Fibroblast of peridontal ligament (primary cell): ENCODE measurements around the gene PRSS27.

Experiments
- DNase-seq: peaks from one replicate; pipeline ENCODE4 v3.0.0-alpha.2; 2010; ENCODE audit errors: extremely low read depth

PRSS27 gene

GRCh38 chr16:2751577-2752034 lies 31.6 kb upstream of the PRSS27 start:
- no peak for DNase-seq

GRCh38 chr16:2749936-2750335 lies 29.9 kb upstream of the PRSS27 start:
- no peak for DNase-seq

- no peak for DNase-seq
These were observed 29.5 kb upstream of the PRSS27 start for GRCh38 chr16:2749476-2749875.

- no peak for DNase-seq
These were observed 28.9 kb upstream of the PRSS27 start for GRCh38 chr16:2748757-2749455.

- DNase-seq, result no peak
These were observed 25.9 kb upstream of the PRSS27 start for GRCh38 chr16:2745961-2746360.

GRCh38 chr16:2745116-2745890 lies 25.3 kb upstream of the PRSS27 start:
- no peak for DNase-seq

- no peak for DNase-seq
These were observed 24.7 kb upstream of the PRSS27 start for GRCh38 chr16:2744711-2745110.

GRCh38 chr16:2743007-2743810 lies 23.2 kb upstream of the PRSS27 start:
- no peak for DNase-seq

GRCh38 chr16:2742323-2743006 lies 22.4 kb upstream of the PRSS27 start:
- DNase-seq, result no peak

GRCh38 chr16:2741168-2741567 lies 21.1 kb upstream of the PRSS27 start:
- DNase-seq, result no peak

GRCh38 chr16:2740476-2740875 lies 20.5 kb upstream of the PRSS27 start:
- no peak for DNase-seq

GRCh38 chr16:2739625-2740430 lies 19.8 kb upstream of the PRSS27 start:
- no peak for DNase-seq

- no peak for DNase-seq
These were observed 18.6 kb upstream of the PRSS27 start for GRCh38 chr16:2738615-2739014.

GRCh38 chr16:2737895-2738418 lies 17.9 kb upstream of the PRSS27 start:
- DNase-seq, result no peak

- DNase-seq, result no peak
These were observed 17.2 kb upstream of the PRSS27 start for GRCh38 chr16:2737238-2737605.

- DNase-seq, result no peak
These were observed 16.6 kb upstream of the PRSS27 start for GRCh38 chr16:2736476-2737237.

GRCh38 chr16:2734844-2735515 lies 15.0 kb upstream of the PRSS27 start:
- no peak for DNase-seq

- DNase-seq, result no peak
These were observed 8.0 kb upstream of the PRSS27 start for GRCh38 chr16:2728034-2728433.

- DNase-seq, result no peak
These were observed 6.9 kb upstream of the PRSS27 start for GRCh38 chr16:2726923-2727322.
